Measurements from ENCODE around the gene CFAP54.

CFAP54 gene

GRCh38 chr12:96501133-96501761, 11.9 kb downstream of the CFAP54 start:
- no peak for TF ChIP-seq CTCF (conservative IDR thresholded peaks at IDR 0.05; ENCODE audit: low read depth)
- peak overlapping the region; percentile 83 for H3K27ac ChIP-seq
- POLR2A ChIA-PET (ENCODE audit: low non-redundant PET): no interaction called here
- CTCF ChIA-PET: interaction anchor here (0.5 to 1.2 kb wide), 3 partner anchors 12 to 685 kb away, joined by 3 read pairs; partner anchors contain the start of gene CFAP54
- DNase-seq (ENCODE audit: low spot score): peak; percentile 90

DNA sequence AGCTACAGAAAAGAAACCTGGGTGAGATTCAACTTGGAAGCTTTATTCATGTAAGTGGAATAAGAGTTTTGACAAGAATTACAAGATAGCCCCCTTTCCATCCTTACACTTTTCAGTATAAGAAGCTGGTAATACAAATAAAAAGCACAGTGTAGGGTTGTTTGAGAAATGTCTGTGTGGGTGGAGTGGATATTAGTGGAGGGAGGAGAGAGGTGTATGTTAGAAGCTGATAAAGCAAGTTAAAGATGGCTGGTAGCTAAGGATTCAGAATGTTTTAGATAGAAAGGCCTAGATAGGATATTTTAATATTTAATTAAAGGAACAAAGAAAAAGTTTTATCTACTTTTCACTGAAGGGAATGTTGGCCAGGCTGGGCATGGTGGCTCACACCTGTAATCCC, 12.5 kb downstream of the CFAP54 start:
- no peak overlapping the region for H3K27ac ChIP-seq
- no peak for DNase-seq (ENCODE audit: low spot score)
- ChIA-PET CTCF (interaction anchor here (0.5 to 1.2 kb wide), 2 partner anchors 12 to 13 kb away, joined by 3 to 4 read pairs; no protein-coding TSS in a partner anchor), POLR2A (ENCODE audit: low non-redundant PET) (no interaction called here)
- no peak for TF ChIP-seq CTCF (conservative IDR thresholded peaks at IDR 0.05; ENCODE audit: low read depth)

DNA sequence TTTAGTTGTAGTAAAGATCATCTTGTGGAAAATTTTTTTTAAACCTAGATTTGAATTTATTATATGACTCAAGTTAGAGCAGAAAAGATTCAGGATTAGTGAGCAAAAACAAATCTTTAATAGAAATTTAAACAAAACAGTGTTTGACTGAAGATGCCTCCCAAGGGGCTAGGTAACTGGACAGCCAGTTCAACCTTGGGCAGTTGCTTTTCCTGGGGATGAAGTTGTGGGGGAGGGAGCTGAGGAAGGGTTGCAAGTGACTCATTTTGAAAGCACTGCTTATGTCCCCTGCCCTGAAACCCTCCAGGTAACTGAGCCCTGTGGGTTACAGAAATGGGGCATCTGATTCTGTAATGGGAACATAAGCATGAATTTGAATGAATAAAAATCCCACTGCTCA, 13.1 kb downstream of the CFAP54 start:
- ChIA-PET POLR2A (ENCODE audit: low non-redundant PET) (no interaction called here), CTCF (interaction anchor here (0.5 to 1.2 kb wide), 2 partner anchors 13 to 14 kb away, joined by 3 to 4 read pairs; no protein-coding TSS in a partner anchor)
- no peak overlapping the region for H3K27ac ChIP-seq
- no peak for TF ChIP-seq CTCF (conservative IDR thresholded peaks at IDR 0.05; ENCODE audit: low read depth)
- DNase-seq (ENCODE audit: low spot score): no peak

DNA sequence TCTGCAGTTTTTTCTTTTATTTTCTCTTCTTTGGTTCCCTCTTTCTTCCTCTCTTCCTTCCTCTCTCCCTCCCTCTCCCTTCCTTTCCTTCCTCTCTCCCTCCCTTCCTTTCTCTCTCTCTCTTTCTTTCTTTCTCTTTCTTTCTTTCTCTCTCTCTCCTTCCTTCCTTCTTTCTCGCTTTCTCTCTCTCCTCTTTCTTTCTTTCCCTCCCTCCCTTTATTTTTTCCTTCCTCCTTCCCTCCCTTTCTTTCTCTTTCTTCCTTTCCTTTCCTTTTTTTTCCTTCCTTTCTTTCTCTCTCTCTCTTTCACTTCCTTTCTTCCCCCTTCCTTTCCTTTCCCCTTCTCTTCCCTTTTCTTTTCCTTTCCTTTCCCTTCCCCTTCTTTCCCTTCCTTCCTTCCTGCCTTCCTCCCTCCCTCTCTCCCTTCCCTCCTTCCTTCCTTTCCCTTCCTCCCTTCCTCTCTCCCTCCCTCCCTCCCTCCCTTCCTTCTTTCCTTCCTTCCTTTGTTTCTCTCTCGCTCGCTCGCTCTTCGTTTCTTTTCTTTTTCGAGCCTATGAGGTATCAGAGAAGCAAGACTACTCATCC, 13.7 kb downstream of the CFAP54 start:
- POLR2A ChIA-PET (ENCODE audit: low non-redundant PET): no interaction called here
- no peak for TF ChIP-seq CTCF (conservative IDR thresholded peaks at IDR 0.05; ENCODE audit: low read depth)
- no peak overlapping the region for H3K27ac ChIP-seq
- DNase-seq (ENCODE audit: low spot score): no peak
- CTCF ChIA-PET: interaction anchor here (1.0 kb wide), 1 partner anchor 13 kb away, joined by 8 read pairs; the partner anchor contains the start of gene CFAP54

- no peak overlapping the region for H3K27ac ChIP-seq
- CTCF ChIA-PET: interaction anchor here (1.0 to 1.4 kb wide), 2 partner anchors 12 to 14 kb away, joined by 6 to 8 read pairs; partner anchors contain the start of gene CFAP54
- no peak for DNase-seq (ENCODE audit: low spot score)
- POLR2A ChIA-PET (ENCODE audit: low non-redundant PET): no interaction called here
- no peak for TF ChIP-seq CTCF (conservative IDR thresholded peaks at IDR 0.05; ENCODE audit: low read depth)
Observed at GRCh38 chr12:96503976-96504375, 14.6 kb downstream of the CFAP54 start.

DNA sequence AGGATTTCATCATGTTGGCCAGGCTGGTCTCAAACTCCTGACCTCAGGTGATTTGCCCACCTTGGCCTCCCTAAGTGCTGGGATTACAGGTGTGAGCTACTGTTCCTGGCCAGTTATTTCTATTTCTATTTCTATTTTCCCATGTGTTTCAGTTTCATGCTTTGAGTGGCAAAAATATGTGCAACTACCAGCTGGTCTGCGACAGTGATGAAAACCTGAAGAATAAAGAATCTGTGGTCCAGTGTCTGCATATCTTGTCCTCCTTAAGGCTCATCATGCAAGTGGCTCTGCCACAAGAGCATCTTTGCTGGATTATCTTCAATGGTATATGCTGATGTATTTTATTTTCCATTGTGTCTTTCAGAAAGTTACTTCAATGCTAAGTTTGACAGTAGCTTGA, 17.4 kb downstream of the CFAP54 start:
- H3K27ac ChIP-seq: no peak overlapping the region
- CTCF ChIA-PET: interaction anchor here (0.6 to 0.8 kb wide), 2 partner anchors 17 to 107 kb away, joined by 3 to 5 read pairs; partner anchors contain the start of gene CFAP54
- no peak for TF ChIP-seq CTCF (conservative IDR thresholded peaks at IDR 0.05; ENCODE audit: low read depth)
- DNase-seq (ENCODE audit: low spot score): no peak
- POLR2A ChIA-PET (ENCODE audit: low non-redundant PET): no interaction called here
